Activated CD4-positive, alpha-beta T cell treated with anti-CD3 and anti-CD28 coated beads, Interleukin-10, Interleukin-2, amounts not matched to agents 100 ng/mL and 50 ng/mL, durations not matched to agents 16 hours and 8 hours (primary cell): ENCODE results near the gene OSBPL10.

Source experiments
- DNase-seq: peaks from one replicate; pipeline ENCODE4 v3.0.0-alpha.2; 2020

Gene OSBPL10

DNA sequence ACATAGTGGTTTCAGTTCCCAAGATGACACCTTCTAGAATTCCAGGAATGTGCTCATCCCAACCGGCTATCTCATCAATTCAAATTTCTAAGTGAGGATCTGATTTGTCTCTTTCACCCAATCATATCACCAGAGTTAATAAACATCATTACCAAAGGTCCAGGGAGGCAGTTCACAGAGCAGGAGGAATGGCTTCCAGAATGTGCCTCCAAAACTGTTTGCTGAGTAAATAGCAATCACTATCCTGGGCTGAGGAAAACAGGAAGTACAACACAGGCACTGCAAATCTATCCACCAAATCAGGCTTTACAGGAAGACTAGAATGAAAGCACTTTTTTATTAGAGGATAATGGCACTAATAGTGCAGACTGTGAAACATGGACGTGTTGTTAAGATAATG lies 61.5 kb downstream of the OSBPL10 start:
- no peak for DNase-seq

DNA sequence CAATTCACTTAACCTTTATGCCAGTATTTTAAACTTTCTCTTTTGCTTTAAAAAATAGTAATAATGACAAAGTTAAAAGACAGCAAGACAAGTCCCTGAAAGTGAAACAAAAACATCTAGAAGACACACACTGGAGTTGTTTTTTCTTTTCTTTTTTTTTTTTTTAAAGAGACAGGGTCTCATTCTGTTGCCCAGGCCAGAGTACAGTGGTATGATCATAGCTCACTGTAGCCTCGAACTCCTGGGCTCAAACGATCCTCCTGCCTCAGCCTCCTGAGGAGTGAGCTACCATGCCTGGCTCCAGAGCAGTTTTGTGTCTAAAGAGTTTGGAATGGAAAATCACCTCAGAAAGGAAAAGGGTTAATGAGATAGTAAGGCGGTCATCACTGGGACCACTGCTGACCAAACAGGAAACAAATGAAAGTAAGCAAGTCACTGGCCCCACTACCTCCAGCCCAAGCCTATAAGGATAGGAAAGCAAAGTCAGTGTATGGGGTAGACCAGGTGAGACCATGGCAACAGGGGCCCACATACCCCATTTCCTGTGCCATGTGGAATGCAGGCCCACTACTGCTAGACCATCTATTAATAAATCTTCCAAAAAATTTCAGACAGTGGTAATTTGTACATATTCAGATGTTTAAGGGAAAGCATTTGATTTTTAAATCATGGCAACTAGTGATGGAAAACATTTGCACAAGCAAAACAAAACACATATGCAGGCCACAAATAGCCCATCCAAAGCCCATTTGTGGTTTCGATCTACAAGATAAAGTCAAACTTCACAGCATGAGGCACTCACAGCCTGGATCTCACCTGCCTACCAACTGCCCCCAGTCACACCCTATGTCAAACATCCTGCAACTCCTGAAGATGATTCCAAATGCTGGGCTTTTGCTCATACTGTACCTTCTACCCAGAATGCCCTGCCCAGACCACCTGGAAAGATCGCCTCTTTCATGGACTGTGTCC lies 62.6 kb downstream of the OSBPL10 start:
- peak; percentile 11 for DNase-seq

DNA sequence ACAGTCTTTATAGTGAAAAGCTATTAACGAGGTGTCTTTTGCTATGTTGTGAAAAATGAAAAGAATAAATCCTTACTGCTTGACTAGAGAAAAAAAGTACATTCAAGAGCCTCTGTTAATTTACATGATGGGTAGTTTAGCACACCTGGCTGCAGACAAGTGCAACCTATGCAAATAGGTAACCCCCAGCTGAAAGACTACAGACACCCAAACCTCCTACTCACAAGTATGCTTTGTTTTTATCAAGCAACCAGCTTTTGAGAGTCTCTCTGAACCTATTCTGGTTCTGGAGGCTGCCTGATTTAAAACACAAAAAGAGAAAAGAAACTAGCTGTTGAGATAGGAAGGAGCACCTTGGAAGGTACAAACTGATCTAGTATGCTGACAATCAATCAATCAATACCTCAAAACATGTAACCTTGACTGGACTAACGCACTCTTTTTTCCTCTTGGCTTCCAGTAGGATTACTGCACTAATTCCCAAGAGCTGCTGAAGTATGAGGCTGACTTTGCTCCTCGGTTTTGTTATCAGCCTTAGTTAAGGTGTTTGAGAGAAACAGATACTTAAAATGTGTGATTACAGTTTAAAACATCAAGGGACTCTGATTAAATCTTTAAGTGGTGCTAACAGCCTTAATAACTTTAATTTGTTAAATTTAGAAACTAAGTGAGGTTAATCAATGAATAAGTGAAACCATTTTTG lies 63.6 kb downstream of the OSBPL10 start:
- no peak for DNase-seq

DNA sequence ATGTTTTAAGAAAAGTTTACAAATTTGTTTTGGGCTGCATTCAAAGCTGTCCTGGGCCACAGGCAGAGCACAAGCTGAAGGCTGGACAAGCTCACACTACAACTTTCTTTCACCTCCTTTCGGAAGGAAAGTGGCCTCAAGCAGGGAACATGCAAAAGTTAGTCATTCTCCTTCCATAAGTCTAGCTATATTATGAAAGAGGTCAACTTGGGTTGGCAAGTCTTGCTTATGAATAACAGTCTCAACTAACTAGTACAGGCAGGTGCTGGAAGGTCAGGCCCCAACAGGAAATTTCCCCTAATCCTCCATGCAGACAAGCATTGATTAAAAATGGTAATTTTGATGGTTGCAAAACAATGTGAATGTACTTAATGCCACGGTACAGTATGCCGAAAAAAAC lies 69.4 kb downstream of the OSBPL10 start:
- DNase-seq: no peak

DNA sequence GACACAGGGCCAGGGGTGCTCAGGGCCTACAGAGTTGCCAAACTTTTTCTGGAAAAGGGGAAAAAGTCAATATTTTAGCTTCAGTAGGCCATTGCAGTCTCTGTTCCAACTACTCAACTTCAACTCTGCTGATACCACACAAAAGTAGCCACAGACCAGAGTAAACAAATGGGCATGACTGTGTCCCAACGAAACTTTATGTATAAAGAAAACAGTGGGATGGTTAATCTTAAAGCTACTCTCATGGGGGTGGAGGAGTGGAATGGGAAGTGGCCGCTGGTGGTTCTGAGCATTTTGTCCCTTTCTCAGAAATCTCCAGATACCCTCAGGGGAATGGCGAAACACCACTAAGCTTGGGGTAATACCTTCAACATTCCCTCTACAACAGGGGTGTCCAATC lies 69.9 kb downstream of the OSBPL10 start:
- no peak for DNase-seq

DNA sequence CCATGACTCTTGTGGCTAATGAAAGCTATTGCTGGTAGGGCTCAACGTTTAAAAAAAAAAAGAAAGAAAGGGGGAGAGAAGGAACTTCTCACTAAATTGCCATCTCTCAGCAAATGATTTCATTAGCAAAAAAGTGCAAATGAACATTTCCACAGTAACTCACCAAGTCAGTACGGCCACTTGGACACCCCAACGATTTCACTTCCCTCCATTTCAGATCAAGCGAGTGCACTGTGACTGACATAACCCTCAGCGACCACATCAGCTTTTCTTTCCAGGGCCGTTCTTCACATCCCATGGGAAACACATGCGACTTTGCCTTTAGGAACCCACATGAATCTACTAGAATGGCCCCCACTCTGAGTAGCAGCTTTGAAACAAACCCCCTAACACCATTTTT lies 71.6 kb downstream of the OSBPL10 start:
- no peak for DNase-seq

DNA sequence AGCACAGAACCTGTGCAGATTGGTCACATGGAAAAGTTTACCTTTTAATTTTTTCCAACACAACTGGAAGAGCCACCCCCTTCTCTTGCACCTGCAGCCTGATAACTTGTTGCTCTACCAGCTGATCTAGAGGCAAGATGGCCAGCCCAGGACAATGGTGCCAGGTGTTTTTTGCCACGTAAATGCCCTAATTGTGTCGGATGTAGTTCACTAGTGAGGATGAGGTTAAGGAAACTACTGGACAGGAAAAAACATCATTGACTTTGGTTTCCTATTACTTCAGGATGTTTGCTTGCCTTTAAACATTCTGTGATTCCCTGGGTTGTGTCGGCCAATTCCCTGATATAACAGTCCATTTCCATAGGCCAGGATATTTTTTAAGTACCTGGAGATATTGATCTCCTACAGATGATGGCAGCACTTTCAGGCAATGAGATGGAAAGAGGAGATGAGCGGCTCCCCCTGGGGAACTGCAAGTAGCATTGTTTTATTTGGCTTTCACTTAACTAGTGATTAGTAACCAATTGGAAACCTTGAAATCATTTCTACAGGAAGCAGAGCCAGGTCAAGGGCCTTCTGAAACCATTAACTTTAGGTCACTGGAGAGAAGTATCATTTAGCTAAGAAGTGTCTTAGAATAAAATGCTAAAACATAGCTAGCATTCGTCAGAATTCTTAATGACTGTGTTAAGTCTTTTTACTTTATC lies 72.5 kb downstream of the OSBPL10 start:
- DNase-seq: no peak

DNA sequence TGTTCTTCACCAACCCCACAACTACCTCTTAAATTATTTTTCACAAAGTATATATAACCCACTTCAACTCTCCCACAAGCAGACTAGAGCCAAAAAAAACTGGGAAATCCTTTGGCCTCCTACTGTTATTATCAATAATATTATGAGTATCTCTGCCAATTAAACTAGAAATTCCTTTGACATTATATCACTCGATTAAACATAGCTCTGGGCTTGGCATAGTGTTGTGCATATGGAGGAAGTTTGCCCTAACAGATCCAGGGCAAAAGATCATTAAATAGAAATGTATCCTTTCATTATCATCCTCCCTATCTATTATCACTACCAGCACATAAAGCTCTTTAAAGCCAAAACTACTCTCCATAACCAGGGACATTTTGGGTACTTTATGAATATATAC lies 74.9 kb downstream of the OSBPL10 start:
- no peak for DNase-seq

DNA sequence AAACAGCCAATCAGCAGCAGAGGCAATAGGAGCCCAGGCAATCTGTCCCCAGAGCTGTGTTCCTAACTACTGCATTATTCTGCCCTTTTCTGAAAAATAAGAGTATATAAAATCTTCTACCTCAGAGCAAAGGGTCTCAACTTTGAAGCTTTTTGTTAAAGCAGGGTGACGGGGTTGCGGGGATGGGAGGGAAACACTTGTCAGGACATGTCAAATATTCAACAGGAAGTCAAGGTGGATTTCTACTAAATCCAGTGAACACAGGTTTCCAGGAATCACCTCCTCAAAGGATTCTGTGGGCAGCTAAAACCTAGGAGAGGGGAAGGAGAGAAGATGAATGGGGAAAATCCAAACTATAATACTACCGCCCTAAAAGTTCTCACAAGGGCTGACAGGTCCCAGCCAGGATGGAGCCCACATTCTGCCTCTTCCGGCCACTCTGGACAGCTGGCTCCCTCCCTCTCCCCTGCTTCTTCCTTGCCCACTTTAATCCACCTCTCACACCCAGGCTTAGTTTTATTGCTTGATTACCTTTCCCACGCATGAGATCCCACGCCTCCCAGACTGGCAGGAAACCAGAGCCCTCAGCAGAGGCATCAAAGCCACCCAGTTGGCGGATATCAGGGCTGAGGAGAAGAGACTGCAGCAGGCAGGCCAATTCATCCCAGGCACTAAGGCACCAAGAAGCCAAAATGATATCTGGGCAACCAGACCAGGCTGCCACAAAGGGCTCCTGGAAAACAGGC lies 77.2 kb downstream of the OSBPL10 start:
- DNase-seq: no peak

DNA sequence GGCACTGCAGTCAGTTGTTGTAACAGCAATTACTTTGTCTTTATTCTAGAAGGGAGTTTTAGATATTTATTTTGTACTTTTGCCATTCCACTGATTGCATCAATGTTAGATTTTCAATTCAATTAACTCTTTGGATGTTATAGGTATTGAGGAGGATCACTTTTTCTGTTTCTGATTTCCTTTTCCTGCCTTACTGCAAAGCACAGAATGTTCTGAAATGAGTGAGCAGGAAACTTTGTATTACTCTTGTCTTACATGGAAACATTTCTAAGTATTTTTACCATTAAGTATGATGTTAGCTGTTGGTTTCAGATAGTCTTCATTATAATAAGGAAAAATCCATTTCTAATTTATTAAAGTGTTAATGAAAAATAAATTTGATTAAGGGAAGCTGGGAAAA lies 80.5 kb downstream of the OSBPL10 start:
- peak; percentile 47 for DNase-seq

DNA sequence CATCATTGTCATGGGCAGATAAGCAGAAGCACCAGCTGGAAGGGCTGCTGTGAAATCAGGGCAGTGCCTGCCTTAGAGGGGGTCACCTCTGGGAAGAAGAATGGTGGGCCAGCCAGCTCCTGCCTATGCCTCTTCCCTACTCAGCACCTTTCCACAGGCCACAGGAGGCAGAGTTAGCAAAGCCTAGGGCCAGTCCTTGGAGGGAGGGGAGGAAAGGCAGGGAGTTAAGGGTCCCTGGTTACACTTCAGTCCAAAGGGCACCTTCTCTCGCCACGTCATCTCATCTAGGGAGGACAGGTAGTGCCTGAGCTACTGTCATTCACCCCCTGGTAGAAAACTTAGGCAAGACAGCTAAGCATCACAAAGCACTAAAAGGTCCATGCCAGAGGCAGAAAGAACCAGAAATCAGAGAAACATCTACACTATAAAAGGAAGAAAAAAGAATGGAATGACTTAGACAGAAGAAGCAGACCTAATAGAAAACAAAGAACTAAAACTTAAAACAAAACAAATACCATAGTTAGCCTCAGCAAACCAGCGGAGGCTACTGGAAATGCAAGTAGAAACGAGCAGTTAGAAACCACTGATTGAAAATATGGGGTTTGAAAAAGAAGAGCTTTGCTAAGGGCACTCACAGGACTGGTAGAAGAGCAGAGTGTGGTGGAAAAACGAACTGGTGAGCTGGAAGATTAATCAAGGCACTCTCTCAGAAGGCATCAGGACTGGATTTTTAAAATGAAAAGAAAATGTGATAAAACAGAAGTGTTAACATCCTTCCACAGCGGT lies 84.2 kb downstream of the OSBPL10 start:
- DNase-seq: no peak

DNA sequence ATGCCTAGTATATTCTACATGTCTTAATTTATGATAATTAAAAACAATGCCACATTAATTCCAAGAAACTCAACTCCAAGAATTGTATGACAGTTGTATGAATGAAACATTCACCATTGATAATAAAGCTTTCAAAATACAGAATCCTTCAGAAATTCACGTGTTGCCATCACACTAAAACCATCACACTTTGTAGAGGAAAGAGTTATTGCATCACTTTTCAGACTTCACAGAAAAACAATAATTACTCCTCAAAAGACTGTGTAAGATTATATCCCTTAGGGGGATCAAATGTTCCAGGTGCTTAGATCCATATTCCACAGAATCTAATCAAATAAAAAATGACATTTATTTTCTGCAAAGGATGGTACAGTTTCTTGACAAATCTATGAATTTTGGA lies 85.0 kb downstream of the OSBPL10 start:
- no peak for DNase-seq

DNA sequence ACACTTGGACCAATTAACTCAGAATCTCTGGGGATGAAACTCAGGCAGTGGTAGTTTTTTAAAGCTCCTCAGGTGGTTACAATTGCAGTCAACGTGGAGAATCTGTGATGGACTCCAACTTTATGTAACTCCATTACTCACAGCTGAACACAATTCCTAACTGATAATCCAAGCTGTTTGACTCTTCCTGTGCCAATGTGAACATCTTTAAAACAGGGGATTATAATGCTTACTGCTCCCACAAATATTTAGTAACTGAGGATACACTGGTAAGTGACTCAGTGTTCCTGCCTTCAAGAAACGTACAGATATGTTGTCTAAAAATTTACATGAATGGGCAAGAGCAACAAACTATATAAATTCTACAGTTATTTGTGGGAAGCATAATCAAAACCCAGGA lies 85.6 kb downstream of the OSBPL10 start:
- DNase-seq: no peak

DNA sequence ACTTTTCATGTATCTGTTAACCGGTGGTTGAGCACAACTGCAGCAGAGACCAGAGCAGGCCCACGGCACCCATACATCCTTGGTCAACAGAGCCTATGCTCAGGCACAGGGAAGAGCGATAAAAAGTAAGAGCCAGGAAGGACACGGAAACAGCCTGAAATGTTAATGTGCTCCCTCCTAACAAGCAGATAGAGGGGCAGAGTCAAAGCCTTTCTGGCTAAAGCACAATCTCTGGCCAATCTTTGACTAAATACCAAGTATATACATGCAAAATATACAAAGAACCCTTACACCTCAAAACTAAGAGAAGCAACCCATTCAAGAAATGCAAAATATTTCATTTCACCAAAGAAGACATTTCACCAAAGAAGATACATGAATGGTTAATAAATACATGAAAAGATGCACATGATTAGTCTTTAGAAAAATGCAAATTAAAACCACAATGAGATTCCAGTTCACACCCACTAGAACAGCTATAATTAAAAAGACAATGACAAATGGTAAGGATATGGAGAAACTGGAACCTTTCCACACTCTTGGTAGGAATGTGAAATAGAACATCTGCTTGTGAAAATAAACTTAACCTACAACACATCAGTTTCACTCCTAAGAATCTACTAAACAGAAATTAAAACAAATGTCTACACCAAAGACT lies 88.0 kb downstream of the OSBPL10 start:
- no peak for DNase-seq

DNA sequence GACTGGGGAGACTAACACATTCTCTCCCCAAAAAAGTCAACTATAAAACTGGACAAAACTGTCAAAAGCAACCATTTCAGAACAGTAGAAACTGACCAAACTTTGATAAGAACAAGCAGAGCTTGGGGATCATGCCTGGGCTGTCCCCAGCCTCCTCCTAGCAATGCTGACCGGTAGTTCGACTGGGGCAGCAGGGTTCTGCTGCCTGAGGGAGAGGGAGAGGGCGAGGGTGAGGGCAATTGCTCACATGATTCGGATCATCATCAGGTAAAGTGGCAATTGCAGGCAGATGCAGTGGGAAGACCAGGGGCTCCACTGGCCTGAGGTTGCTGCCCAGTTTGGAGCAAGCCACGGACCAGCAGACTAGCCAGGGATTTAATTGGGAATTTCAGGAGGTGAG lies 88.6 kb downstream of the OSBPL10 start:
- no peak for DNase-seq

DNA sequence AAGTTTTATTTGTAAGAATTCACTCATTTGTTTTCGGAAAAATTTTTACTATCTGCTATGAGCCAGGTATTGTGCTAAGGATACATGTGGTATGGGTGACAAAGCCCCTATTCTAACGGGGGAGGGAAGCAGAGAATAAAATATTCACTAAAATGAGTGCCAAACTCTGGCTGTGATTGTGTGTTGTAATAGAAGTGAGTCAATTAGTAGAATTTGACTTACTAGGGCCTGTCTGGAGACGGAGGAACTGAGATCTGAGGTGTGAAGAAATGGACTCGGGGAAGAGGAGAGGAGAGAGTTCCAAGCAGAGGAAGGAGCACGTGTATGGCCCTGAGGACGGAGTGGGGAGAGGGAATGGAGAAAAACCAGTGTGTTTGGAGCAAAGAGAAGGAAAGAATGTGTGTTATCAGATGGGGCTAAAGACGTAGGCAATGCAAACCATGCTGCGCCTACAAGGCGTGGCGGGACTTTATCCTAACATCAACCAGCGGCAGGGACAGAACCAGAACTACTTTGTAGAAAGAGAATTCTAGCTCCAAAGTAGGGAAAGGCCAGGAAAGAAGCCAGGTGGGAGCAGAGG lies 89.1 kb downstream of the OSBPL10 start:
- DNase-seq: no peak

DNA sequence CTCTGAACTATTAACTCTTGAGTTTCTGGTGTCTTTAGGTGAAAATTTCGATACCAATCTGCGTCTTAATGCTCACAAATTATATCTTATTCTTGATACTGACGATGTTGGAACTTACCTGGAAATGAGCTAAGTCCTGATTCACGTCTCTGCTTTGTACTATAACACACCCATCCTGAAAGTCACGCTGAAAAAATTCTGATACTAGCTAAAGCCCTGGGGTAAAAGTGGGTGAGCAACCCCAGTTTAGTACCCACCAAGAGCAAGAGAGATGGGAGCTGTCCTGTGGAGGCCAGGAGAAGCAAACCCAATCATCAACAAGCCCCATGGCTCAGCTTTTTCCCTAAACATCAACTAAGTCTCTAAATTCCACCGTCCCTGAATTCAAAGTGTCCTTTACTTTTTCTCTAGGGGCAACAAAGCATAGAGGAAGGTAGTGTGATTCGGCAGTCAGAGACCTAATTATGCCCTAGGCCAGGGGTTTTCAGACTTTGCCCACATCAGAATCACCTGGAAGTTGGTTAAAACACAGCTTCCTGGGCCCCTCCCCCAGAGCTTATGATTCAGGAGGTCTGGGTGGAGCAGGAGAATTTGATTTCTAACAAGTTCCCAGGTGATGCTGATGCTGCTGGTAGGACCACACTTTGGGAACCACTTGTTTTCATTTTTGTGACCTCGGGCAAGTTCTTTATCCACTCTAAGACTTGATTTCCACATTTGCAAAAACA lies 90.2 kb downstream of the OSBPL10 start:
- DNase-seq: no peak

DNA sequence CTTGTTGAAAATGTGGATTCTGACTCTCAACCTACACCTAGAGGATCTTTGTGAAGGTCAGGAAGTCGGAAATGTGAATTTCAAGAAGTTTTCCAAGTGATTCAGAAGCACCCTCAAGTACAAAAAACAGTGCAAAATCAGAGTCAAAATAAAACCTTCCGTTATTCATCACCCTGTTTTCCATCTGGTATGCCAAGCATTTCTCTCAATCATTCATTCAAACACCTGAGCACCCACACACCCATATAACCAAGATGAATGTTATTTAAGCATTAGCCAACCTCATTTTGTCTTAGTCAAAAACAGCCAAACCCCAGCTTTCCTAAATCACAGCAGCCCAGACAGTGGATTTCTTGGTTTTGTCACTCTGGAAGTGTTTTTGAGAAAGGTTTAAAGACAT lies 91.1 kb downstream of the OSBPL10 start:
- DNase-seq: no peak

DNA sequence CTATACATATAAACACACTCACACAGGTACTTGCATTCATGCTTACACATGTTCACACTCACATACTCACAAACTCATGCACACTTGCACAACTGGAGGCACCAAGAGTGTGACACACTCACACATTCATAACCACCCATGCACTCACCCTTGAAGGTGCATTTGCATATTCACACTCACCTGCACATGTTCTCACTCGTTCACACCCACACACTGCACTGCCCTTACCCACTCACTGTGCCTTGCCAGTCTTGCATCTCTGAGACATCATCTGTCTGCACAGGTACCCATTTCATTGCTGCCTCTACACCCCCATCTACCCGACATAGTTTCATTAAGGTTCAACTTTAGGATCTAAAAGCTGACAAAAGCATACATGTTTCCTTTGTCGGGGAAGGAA lies 95.8 kb downstream of the OSBPL10 start:
- no peak for DNase-seq

DNA sequence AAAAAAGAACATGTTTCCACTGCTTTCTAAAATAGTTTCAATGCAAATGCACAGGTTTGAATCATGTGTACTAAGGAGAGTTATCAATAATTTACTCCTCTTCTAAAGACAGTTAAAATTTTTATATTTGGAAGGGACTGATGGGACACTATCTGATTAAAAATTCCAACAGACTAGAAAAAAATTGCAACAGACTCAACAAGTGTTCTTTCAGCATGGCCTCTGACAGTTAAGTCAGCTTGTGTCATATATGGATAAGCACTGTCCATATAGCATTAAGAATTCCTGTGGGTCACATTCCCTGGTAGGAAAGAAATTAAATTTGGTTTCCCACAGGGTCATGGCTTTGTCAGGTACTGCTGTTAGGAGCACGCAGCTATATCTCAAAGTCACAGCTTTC lies 96.8 kb downstream of the OSBPL10 start:
- no peak for DNase-seq
